Esophagus squamous epithelium (tissue), 4 donors: Measurements from ENCODE around the gene CTBS.

Experiments
- CTCF ChIP-seq, 6 experiments: fragments of 450-650 bp in 4 of 6; fragments of 200-600 bp in 2 of 6; sonication (generic) in 2 of 6; IDR thresholded peaks; one replicate each; pipeline ENCODE4 v1.5.1; 2016 to 2019; ENCODE audit warnings: antibody characterized with exemption in 6 of 6, mild to moderate bottlenecking in 4 of 6, moderate library complexity in 4 of 6
- POLR2A ChIP-seq, 4 donors: fragments of 450-650 bp; IDR thresholded peaks; one replicate each; pipeline ENCODE4 v1.6.1; 2017; ENCODE audit warnings: antibody characterized with exemption in 4 of 4, mild to moderate bottlenecking in 4 of 4, moderate library complexity in 3 of 4

- TF ChIP-seq POLR2A (IDR thresholded peaks at IDR 0.05) (no peak), CTCF (IDR thresholded peaks at IDR 0.05) (no peak)
Measured at GRCh38 chr1:84525779-84526178, 48.5 kb downstream of the CTBS start.
